A549 (cell line): ENCODE measurements around the gene NELFA. TPM values are rescaled to one million over a fixed set of nuclear protein-coding genes. Genes with fewer than 3 reads are reported as not detected.

Source experiments
- ATAC-seq, 2 experiments: fragments of 200-7000 bp in 1 of 2; fragments of >200 bp in 1 of 2; cut with Nextera tagmentation in 1 of 2; cut with Tn5 transposase in 1 of 2; 3 replicates each; pipeline versions ENCODE4 v1.8.0 to v1.9.1; 2018 to 2020; ENCODE audit warnings: mild to moderate bottlenecking in 1 of 2, moderate library complexity in 1 of 2
- CTCF ChIA-PET: fragments of 300-600 bp; sonication (Branson Sonifier 250); formaldehyde crosslinking; extraction: SDS; loops from one replicate; lab custom pipeline; 2021; ENCODE audit warnings: antibody characterized with exemption, inconsistent platforms; lab: Yijun Ruan, JAX
- POLR2A ChIA-PET: fragments of 350-600 bp; formaldehyde crosslinking; extraction: SDS; loops from one replicate; lab custom pipeline; 2021; ENCODE audit warnings: antibody characterized with exemption, inconsistent platforms; lab: Yijun Ruan, JAX
- DNase-seq, 2 experiments: peaks; one replicate each; pipeline versions ENCODE4 v3.0.0 to v3.0.0-alpha.2; 2011 to 2016; ENCODE audit warnings: low read depth in 1 of 2, low spot score in 1 of 2
- FAIRE-seq: peaks from 2 replicates; lab custom pipeline; 2011; peaks lifted over from hg19 to GRCh38; lab: Jason Lieb, UNC
- H3K27ac ChIP-seq, 2 experiments: fragments of >200 bp; sonication (Bioruptor Twin); formaldehyde crosslinking; 3 replicates each; pipeline ENCODE4 v1.5.1; 2016 to 2017
- H3K4me1 ChIP-seq: fragments of >200 bp; sonication (Bioruptor Twin); formaldehyde crosslinking; 3 replicates; pipeline ENCODE4 v1.6.1; 2016
- H3K4me2 ChIP-seq: fragments of >200 bp; sonication (Bioruptor Twin); formaldehyde crosslinking; 3 replicates; pipeline ENCODE4 v1.6.1; 2016
- H3K4me3 ChIP-seq: fragments of >200 bp; sonication (Bioruptor Twin); formaldehyde crosslinking; 3 replicates; pipeline ENCODE4 v1.5.1; 2016
- H3K9me3 ChIP-seq: fragments of >200 bp; sonication (Bioruptor Twin); formaldehyde crosslinking; 3 replicates; pipeline ENCODE4 v1.6.1; 2016
- BCL3 ChIP-seq: fragments of >200 bp; sonication (Bioruptor Twin); formaldehyde crosslinking; IDR thresholded peaks from 3 replicates; pipeline ENCODE4 v1.6.1; 2016
- CEBPB ChIP-seq, 2 experiments: fragments of >200 bp in 1 of 2; sonication (Bioruptor Twin) in 1 of 2; formaldehyde crosslinking in 1 of 2; IDR thresholded peaks; 2 replicates each; pipeline ENCODE4 v1.6.1; 2012 to 2016
- CHD4 ChIP-seq: fragments of 200-600 bp; sonication (generic); IDR thresholded peaks from 2 replicates; pipeline ENCODE4 v1.6.1; 2016; ENCODE audit warnings: antibody characterized with exemption, mild to moderate bottlenecking, borderline replicate concordance
- EHMT2 ChIP-seq: fragments of 200-600 bp; sonication (generic); IDR thresholded peaks from 2 replicates; pipeline ENCODE4 v1.6.1; 2016; ENCODE audit warnings: antibody characterized with exemption, low read depth, mild to moderate bottlenecking, moderate library complexity
- EP300 ChIP-seq, 2 experiments: fragments of >200 bp; sonication (Bioruptor Twin); formaldehyde crosslinking; IDR thresholded peaks; 2 replicates in 1 of 2; 3 replicates in 1 of 2; pipeline ENCODE4 v1.6.1; 2016 to 2017
- ESRRA ChIP-seq: fragments of 150-350 bp; IDR thresholded peaks from 2 replicates; pipeline ENCODE4 v1.6.1; 2014; ENCODE audit warnings: mild to moderate bottlenecking, low read length, borderline replicate concordance
- FOSB ChIP-seq: fragments of 250-450 bp; sonication (Bioruptor Pico); IDR thresholded peaks from 2 replicates; pipeline ENCODE4 v1.5.0; 2020; ENCODE audit warnings: mild to moderate bottlenecking, moderate library complexity
- FOSL2 ChIP-seq, 2 experiments: fragments of 450-650 bp in 1 of 2; fragments of >200 bp in 1 of 2; sonication (Bioruptor Twin) in 1 of 2; formaldehyde crosslinking; IDR thresholded peaks; 2 replicates each; pipeline versions ENCODE4 v1.5.0 to v1.6.1; 2016 to 2020; ENCODE audit warnings: mild to moderate bottlenecking in 1 of 2, moderate library complexity in 1 of 2
- FOXS1 ChIP-seq: fragments of 250-450 bp; sonication (Bioruptor Pico); IDR thresholded peaks from 2 replicates; pipeline ENCODE4 v1.5.0; 2020; ENCODE audit warnings: mild to moderate bottlenecking, moderate library complexity
- GATA3 ChIP-seq: IDR thresholded peaks from 2 replicates; pipeline ENCODE4 v1.6.1; 2012; ENCODE audit warnings: borderline replicate concordance
- HEYL ChIP-seq: fragments of 250-450 bp; sonication (Bioruptor Pico); IDR thresholded peaks from 2 replicates; pipeline ENCODE4 v1.8.0; 2021; ENCODE audit warnings: mild to moderate bottlenecking, moderate library complexity
- HMGXB4 ChIP-seq: fragments of 250-450 bp; sonication (Bioruptor Pico); IDR thresholded peaks from 2 replicates; pipeline ENCODE4 v1.5.0; 2021; ENCODE audit warnings: mild to moderate bottlenecking, moderate library complexity, borderline replicate concordance
- KDM1A ChIP-seq: fragments of 200-600 bp; sonication (generic); IDR thresholded peaks from 2 replicates; pipeline ENCODE4 v1.6.1; 2016; ENCODE audit warnings: low read depth, mild to moderate bottlenecking
- KDM5A ChIP-seq: fragments of 200-600 bp; sonication (generic); IDR thresholded peaks from 2 replicates; pipeline ENCODE4 v1.6.1; 2016; ENCODE audit warnings: antibody characterized with exemption, mild to moderate bottlenecking
- PHF8 ChIP-seq: fragments of 200-600 bp; sonication (generic); IDR thresholded peaks from 2 replicates; pipeline ENCODE4 v1.6.1; 2016; ENCODE audit warnings: low read depth, mild to moderate bottlenecking, antibody characterized with exemption, moderate library complexity, borderline replicate concordance
- POLR2AphosphoS2 ChIP-seq: conservative IDR thresholded peaks from 2 replicates; pipeline ENCODE4 v1.6.1; 2012; ENCODE audit warnings: low read length, improper control_type of control experiment, inconsistent platforms
- RAD21 ChIP-seq, 2 experiments: fragments of >200 bp in 1 of 2; sonication (Bioruptor Twin) in 1 of 2; formaldehyde crosslinking in 1 of 2; IDR thresholded peaks in 1 of 2; conservative IDR thresholded peaks in 1 of 2; 2 replicates in 1 of 2; 3 replicates in 1 of 2; pipeline ENCODE4 v1.6.1; 2012 to 2018; ENCODE audit warnings: inconsistent platforms in 1 of 2
- RARB ChIP-seq: fragments of 250-450 bp; sonication (Bioruptor Pico); IDR thresholded peaks from 2 replicates; pipeline ENCODE4 v1.8.0; 2021; ENCODE audit warnings: mild to moderate bottlenecking, moderate library complexity
- RFX5 ChIP-seq: fragments of 450-650 bp; IDR thresholded peaks from 2 replicates; pipeline ENCODE4 v1.7.1; 2014; ENCODE audit warnings: antibody characterized with exemption, mild to moderate bottlenecking, moderate library complexity
- SMC3 ChIP-seq: fragments of >200 bp; sonication (Bioruptor Twin); formaldehyde crosslinking; IDR thresholded peaks from 3 replicates; pipeline ENCODE4 v1.6.1; 2018; ENCODE audit warnings: inconsistent platforms
- TFCP2L1 ChIP-seq: fragments of 250-450 bp; sonication (Bioruptor Pico); IDR thresholded peaks from 2 replicates; pipeline ENCODE4 v1.5.0; 2021; ENCODE audit warnings: mild to moderate bottlenecking
- TP53 ChIP-seq: fragments of 250-450 bp; sonication (Bioruptor Pico); IDR thresholded peaks from 2 replicates; pipeline ENCODE4 v1.5.0; 2021; ENCODE audit warnings: mild to moderate bottlenecking, moderate library complexity
- ZC3H11A ChIP-seq: fragments of 450-650 bp; IDR thresholded peaks from 2 replicates; pipeline ENCODE4 v1.6.1; 2014; ENCODE audit warnings: antibody characterized with exemption, mild to moderate bottlenecking
- WGBS: methylation state at CpG from one replicate; pipeline ENCODE4 v1.1.6; 2017; ENCODE audit errors: missing lambda C conversion rate; 5-methylcytosine and 5-hydroxymethylcytosine counted together
- polyA plus RNA-seq, 4 experiments: library from polyadenylated mRNA; depleted of rRNA in 3 of 4; stranded (reverse); fragments of >200 nt; fragmentation: RNase III in 1 of 4; extraction: RNeasy Plus Mini Kit Qiagen cat#74134 plus additional on column Dnase treatment in 1 of 4; gene quantifications; 2 replicates in 3 of 4; 3 replicates in 1 of 4; pipeline ENCODE4 v1.2.3, GENCODE V29; 2011 to 2017
- TF ChIP-seq, protein P1 (sequence below): IDR thresholded peaks from 2 replicates; pipeline ENCODE4 v1.6.1; 2012
- TF ChIP-seq, protein P2 (sequence below): fragments of 200-600 bp; sonication (generic); IDR thresholded peaks from 2 replicates; pipeline ENCODE4 v1.6.1; 2016; ENCODE audit warnings: antibody characterized with exemption, mild to moderate bottlenecking, moderate library complexity
- TF ChIP-seq, protein P3 (sequence below): fragments of >200 bp; sonication (Bioruptor Twin); formaldehyde crosslinking; IDR thresholded peaks from 2 replicates; pipeline ENCODE4 v1.6.1; 2016

Gene NELFA
- polyA plus RNA-seq, 2 of the 4 experiments (the other 2 are of a cell fraction) = 11.1 to 18.3 TPM

GRCh38 chr4:1979477-1980196 is 29.1 kb downstream of the NELFA start:
- no peak for FAIRE-seq
- ATAC-seq = no peak
- no peak overlapping the region for H3K4me2 ChIP-seq
- ChIA-PET CTCF (no interaction called here), POLR2A (no interaction called here)
- 95% methylated on average over 22 of the region's 22 CpGs for WGBS
- DNase-seq = no peak
- H3K4me3 ChIP-seq = no peak overlapping the region
- H3K4me1 ChIP-seq = peaks cover 8% of the 10 kb centered on the region
- H3K27ac ChIP-seq = no peak overlapping the region
- no peaks in the 10 kb centered on the region for H3K9me3 ChIP-seq
- TF ChIP-seq KDM1A (no peak), RFX5 (no peak), CHD4 (no peak), RAD21 (conservative IDR thresholded peaks at IDR 0.05 in 1 of 2, IDR thresholded peaks at IDR 0.05 in 1 of 2) (no peak), ZC3H11A (no peak), TP53 (no peak), FOXS1 (no peak), CEBPB (IDR thresholded peaks at IDR 0.05) (no peak), TFCP2L1 (CRISPR knock-in tag) (no peak), FOSL2 (IDR thresholded peaks at IDR 0.05) (no peak), FOSL2 (CRISPR knock-in tag; IDR thresholded peaks at IDR 0.05) (no peak), RARB (CRISPR knock-in tag) (no peak), EP300 (IDR thresholded peaks at IDR 0.05) (no peak), ESRRA (no peak), KDM5A (no peak), GATA3 (no peak), POLR2AphosphoS2 (no peak)
- TF ChIP-seq, protein P1, sequence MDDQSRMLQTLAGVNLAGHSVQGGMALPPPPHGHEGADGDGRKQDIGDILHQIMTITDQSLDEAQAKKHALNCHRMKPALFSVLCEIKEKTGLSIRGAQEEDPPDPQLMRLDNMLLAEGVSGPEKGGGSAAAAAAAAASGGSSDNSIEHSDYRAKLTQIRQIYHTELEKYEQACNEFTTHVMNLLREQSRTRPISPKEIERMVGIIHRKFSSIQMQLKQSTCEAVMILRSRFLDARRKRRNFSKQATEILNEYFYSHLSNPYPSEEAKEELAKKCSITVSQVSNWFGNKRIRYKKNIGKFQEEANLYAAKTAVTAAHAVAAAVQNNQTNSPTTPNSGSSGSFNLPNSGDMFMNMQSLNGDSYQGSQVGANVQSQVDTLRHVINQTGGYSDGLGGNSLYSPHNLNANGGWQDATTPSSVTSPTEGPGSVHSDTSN = no peak
- TF ChIP-seq, protein P2, sequence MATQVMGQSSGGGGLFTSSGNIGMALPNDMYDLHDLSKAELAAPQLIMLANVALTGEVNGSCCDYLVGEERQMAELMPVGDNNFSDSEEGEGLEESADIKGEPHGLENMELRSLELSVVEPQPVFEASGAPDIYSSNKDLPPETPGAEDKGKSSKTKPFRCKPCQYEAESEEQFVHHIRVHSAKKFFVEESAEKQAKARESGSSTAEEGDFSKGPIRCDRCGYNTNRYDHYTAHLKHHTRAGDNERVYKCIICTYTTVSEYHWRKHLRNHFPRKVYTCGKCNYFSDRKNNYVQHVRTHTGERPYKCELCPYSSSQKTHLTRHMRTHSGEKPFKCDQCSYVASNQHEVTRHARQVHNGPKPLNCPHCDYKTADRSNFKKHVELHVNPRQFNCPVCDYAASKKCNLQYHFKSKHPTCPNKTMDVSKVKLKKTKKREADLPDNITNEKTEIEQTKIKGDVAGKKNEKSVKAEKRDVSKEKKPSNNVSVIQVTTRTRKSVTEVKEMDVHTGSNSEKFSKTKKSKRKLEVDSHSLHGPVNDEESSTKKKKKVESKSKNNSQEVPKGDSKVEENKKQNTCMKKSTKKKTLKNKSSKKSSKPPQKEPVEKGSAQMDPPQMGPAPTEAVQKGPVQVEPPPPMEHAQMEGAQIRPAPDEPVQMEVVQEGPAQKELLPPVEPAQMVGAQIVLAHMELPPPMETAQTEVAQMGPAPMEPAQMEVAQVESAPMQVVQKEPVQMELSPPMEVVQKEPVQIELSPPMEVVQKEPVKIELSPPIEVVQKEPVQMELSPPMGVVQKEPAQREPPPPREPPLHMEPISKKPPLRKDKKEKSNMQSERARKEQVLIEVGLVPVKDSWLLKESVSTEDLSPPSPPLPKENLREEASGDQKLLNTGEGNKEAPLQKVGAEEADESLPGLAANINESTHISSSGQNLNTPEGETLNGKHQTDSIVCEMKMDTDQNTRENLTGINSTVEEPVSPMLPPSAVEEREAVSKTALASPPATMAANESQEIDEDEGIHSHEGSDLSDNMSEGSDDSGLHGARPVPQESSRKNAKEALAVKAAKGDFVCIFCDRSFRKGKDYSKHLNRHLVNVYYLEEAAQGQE = no peak
- TF ChIP-seq, protein P3, sequence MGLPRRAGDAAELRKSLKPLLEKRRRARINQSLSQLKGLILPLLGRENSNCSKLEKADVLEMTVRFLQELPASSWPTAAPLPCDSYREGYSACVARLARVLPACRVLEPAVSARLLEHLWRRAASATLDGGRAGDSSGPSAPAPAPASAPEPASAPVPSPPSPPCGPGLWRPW = no peak

- no peak overlapping the region for H3K4me2 ChIP-seq
- FAIRE-seq (no peak), ATAC-seq (no peak), DNase-seq (no peak)
- H3K27ac ChIP-seq = no peak overlapping the region
- peaks cover 8% of the 10 kb centered on the region for H3K4me1 ChIP-seq
- ChIA-PET POLR2A (no interaction called here), CTCF (no interaction called here)
- H3K9me3 ChIP-seq = no peaks in the 10 kb centered on the region
- TF ChIP-seq EHMT2 (no peak), BCL3 (no peak), CHD4 (no peak), FOSL2 (IDR thresholded peaks at IDR 0.05) (no peak), FOSL2 (CRISPR knock-in tag; IDR thresholded peaks at IDR 0.05) (no peak), PHF8 (no peak), FOSB (CRISPR knock-in tag) (no peak), HEYL (CRISPR knock-in tag) (no peak), HMGXB4 (CRISPR knock-in tag) (no peak), SMC3 (no peak)
- 96% methylated on average over 44 of the region's 45 CpGs for WGBS
- H3K4me3 ChIP-seq = no peak overlapping the region
Observed at GRCh38 chr4:1978741-1979476, 29.9 kb downstream of the NELFA start.
